ENCODE measurements around the gene C10orf62. TPM values are rescaled to one million over a fixed set of nuclear protein-coding genes. Genes with fewer than 3 reads are reported as not detected.

Gene C10orf62
- total RNA-seq, 1 experiment from 2014 or later: not detected

DNA sequence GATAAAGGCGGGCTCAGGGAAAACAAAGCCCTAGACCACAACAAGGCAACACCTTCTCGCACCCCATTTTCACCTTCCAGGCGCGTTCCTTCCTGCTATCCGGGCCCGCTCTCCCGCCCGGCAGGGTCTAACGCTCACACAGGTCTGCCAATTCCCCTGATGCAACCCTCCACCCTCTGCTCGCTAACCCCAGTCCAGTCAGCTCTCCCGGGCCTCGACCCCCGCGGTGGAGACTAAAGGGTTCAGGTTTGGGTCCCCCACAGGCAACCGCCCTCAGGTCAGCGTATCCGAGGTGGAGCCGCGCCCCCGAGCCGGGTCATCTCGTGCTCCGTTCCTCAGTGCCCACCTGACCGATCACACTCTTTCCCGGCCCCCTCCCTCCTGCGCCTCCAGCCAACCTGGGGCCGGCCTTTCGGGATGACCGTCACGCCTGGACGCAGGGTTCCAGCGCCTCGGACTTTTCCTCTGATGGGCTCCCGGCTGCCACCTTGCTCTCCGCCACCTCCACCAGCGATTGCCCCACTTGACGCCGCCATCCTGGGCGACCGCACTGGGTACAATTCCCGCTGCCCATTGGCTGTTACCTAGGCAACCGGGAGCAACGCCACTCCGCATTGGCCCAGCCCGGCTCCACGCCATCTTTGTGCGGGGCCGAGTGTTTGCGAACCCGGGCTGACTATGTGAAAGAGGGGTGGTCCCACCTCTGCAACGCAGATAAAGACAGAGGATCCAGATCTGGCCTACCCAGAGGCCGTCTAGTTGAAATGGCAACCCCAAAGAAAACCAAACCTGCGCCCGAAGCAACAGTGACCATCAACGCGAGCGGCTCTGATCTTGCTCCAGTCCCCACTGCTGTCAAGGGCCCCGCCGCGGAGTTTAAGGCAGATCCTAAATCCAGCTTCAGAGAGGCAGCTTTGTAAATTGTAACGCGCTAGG, 43.7 kb downstream of the C10orf62 start, which contains the start of gene MORN4:
Gene MORN4 (minus strand): TSS at position 552 of the 936 bp plus-strand sequence. CDS start 13,847 bp downstream, outside the sequence.
- POLR2A ChIA-PET: no interaction called here
- TF ChIP-seq, protein P1, sequence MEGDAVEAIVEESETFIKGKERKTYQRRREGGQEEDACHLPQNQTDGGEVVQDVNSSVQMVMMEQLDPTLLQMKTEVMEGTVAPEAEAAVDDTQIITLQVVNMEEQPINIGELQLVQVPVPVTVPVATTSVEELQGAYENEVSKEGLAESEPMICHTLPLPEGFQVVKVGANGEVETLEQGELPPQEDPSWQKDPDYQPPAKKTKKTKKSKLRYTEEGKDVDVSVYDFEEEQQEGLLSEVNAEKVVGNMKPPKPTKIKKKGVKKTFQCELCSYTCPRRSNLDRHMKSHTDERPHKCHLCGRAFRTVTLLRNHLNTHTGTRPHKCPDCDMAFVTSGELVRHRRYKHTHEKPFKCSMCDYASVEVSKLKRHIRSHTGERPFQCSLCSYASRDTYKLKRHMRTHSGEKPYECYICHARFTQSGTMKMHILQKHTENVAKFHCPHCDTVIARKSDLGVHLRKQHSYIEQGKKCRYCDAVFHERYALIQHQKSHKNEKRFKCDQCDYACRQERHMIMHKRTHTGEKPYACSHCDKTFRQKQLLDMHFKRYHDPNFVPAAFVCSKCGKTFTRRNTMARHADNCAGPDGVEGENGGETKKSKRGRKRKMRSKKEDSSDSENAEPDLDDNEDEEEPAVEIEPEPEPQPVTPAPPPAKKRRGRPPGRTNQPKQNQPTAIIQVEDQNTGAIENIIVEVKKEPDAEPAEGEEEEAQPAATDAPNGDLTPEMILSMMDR (IDR thresholded peaks at IDR 0.05): no peak
- TF ChIP-seq REST (IDR thresholded peaks at IDR 0.05; ENCODE audit: insufficient read depth in 1 of 2, low read depth in 2 of 2, low read length in 1 of 2) (0 out of 4 replicates have a peak, but pooled peaks of 1 of the 2 experiments have one; percentile 55), SIN3A (IDR thresholded peaks at IDR 0.05; ENCODE audit: borderline replicate concordance, insufficient read depth, low read depth, low read length) (0 out of 2 replicates have a peak, but pooled peaks have one; percentile 71), POLR2AphosphoS5 (IDR thresholded peaks at IDR 0.05; ENCODE audit: low read depth, low read length) (no peak), TCF7L2 (IDR thresholded peaks at IDR 0.05; ENCODE audit: low read depth, low read length) (peak; percentile 49; the same call in 1 of the 2 replicates)
- CTCF ChIA-PET: interaction anchor here (1.1 kb wide), 1 partner anchor 61 kb away, joined by 4 read pairs; the partner anchor contains the start of gene ANKRD2
- intact Hi-C loops (cut with micrococcal nuclease; ENCODE audit: unreplicated experiment): no loop called here
- no peaks in the 10 kb centered on the region for H3K36me3 ChIP-seq (ENCODE audit: control insufficient read depth, insufficient read depth, low read length)
- H3K9me3 ChIP-seq (ENCODE audit: control insufficient read depth, insufficient read depth, low read depth, low read length): no peaks in the 10 kb centered on the region
- H3K4me1 ChIP-seq (ENCODE audit: control insufficient read depth, insufficient read depth, low read length): peaks cover 7% of the 10 kb centered on the region; the same call in 1 of the 2 replicates
- H3K27ac ChIP-seq (ENCODE audit: low read length): peak within 1 kb of the TSS; percentile 90
- in situ Hi-C loops (cut with HindIII; ENCODE audit: low pct_unique_long_range_greater_than_20kb, low sequenced_read_pairs): no loop called here
- ATAC-seq: peak; percentile 99
- BruUV-seq (replicated peaks): no TSS peak
- H3K4me3 ChIP-seq (ENCODE audit: low read depth in 2 of 2, low read length in 2 of 2): peak within 1 kb of the TSS; percentile 74 to 98
- no peaks in the 10 kb centered on the region for H3K27me3 ChIP-seq (ENCODE audit: control insufficient read depth, insufficient read depth, low read length)
- peak; percentile 78 for DNase-seq (ENCODE audit: low read depth, low spot score)

GRCh38 chr10:97633921-97634320, 44.4 kb downstream of the C10orf62 start:
- H3K27ac ChIP-seq (ENCODE audit: low read length): peak overlapping the region; percentile 90
- ATAC-seq (peak; percentile 70), DNase-seq (ENCODE audit: low read depth, low spot score) (no peak)
- peaks cover 7% of the 10 kb centered on the region; the same call in 1 of the 2 replicates for H3K4me1 ChIP-seq (ENCODE audit: control insufficient read depth, insufficient read depth, low read length)
- no peaks in the 10 kb centered on the region for H3K36me3 ChIP-seq (ENCODE audit: control insufficient read depth, insufficient read depth, low read length)
- BruUV-seq (replicated peaks): no TSS peak
- peak overlapping the region; percentile 74 to 98 for H3K4me3 ChIP-seq (ENCODE audit: low read depth in 2 of 2, low read length in 2 of 2)
- in situ Hi-C loops (cut with HindIII; ENCODE audit: low pct_unique_long_range_greater_than_20kb, low sequenced_read_pairs): no loop called here
- TF ChIP-seq REST (IDR thresholded peaks at IDR 0.05; ENCODE audit: insufficient read depth in 1 of 2, low read depth in 2 of 2, low read length in 1 of 2) (no peak), SIN3A (IDR thresholded peaks at IDR 0.05; ENCODE audit: borderline replicate concordance, insufficient read depth, low read depth, low read length) (no peak), POLR2AphosphoS5 (IDR thresholded peaks at IDR 0.05; ENCODE audit: low read depth, low read length) (no peak), TCF7L2 (IDR thresholded peaks at IDR 0.05; ENCODE audit: low read depth, low read length) (no peak)
- TF ChIP-seq, protein P1 (IDR thresholded peaks at IDR 0.05): no peak; the same call in 1 of the 2 replicates
- intact Hi-C loops (cut with micrococcal nuclease; ENCODE audit: unreplicated experiment): no loop called here
- ChIA-PET CTCF (interaction anchor here (1.1 kb wide), 1 partner anchor 62 kb away, joined by 4 read pairs; the partner anchor contains the start of gene ANKRD2), POLR2A (no interaction called here)
- H3K27me3 ChIP-seq (ENCODE audit: control insufficient read depth, insufficient read depth, low read length): no peaks in the 10 kb centered on the region
- H3K9me3 ChIP-seq (ENCODE audit: control insufficient read depth, insufficient read depth, low read depth, low read length): no peaks in the 10 kb centered on the region
